Suprapubic skin (tissue), 4 donors: ENCODE results near the gene SFI1.

Source experiments
- CTCF ChIP-seq, 2 donors: fragments of 200-600 bp in 1 of 2; fragments of 450-650 bp in 1 of 2; sonication (generic) in 1 of 2; IDR thresholded peaks; one replicate each; pipeline ENCODE4 v1.5.1; 2016 to 2019; ENCODE audit warnings: antibody characterized with exemption in 2 of 2, mild to moderate bottlenecking in 1 of 2, moderate library complexity in 1 of 2
- EP300 ChIP-seq: sonication (generic); formaldehyde crosslinking; IDR thresholded peaks from one replicate; pipeline ENCODE4 v1.6.1; 2017; ENCODE audit warnings: antibody characterized with exemption
- POLR2A ChIP-seq, 2 donors: fragments of 450-650 bp; IDR thresholded peaks; one replicate each; pipeline ENCODE4 v1.6.1; 2017; ENCODE audit warnings: antibody characterized with exemption in 2 of 2, mild to moderate bottlenecking in 2 of 2, moderate library complexity in 2 of 2
- POLR2AphosphoS5 ChIP-seq, 3 donors: sonication (generic); formaldehyde crosslinking; IDR thresholded peaks; one replicate each; pipeline ENCODE4 v1.6.1; 2017; ENCODE audit warnings: antibody characterized with exemption in 3 of 3

- no peak for TF ChIP-seq POLR2AphosphoS5 (IDR thresholded peaks at IDR 0.05)
- TF ChIP-seq EP300, result no peak
- TF ChIP-seq CTCF (IDR thresholded peaks at IDR 0.05), result no peak
- no peak for TF ChIP-seq POLR2A (IDR thresholded peaks at IDR 0.05)
Measured at GRCh38 chr22:31603574-31603973, 107.2 kb downstream of the SFI1 start.
